ENCODE data around the gene SYN1. TPM values are rescaled to one million over a fixed set of nuclear protein-coding genes. Genes with fewer than 3 reads are reported as not detected.
A peak's percentile ranks its signal among the peaks of the same experiment; 100 is the strongest.

The SYN1 gene
- total and polyA plus RNA-seq, 2 experiments from 2014 or later, result 0.34 TPM; not detected in 1

DNA sequence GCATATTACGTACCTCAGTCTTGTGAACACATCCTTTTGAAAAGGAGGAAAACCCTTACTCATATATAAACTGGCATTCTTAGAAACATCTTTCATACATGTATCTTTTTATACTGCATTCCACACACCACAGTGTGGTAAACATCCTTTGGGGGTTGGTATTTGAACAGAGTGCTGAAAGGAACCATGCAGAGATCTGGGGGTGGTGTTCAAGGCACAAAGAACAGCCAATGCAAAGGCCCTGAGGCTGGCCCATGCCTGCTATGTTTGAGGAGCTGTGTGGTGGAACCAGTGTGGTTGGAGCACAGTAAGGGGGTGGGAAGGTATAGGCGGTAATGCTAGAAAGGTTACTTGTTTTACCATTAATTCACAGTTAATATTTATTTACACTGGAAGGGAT, 28.7 kb upstream of the SYN1 start:
- H4K20me1 ChIP-seq (ENCODE audit: insufficient read depth), result no peaks in the 10 kb centered on the region
- WGBS, 2 experiments (ENCODE audit: low coverage in 1 of 2, low lambda C conversion rate in 2 of 2, missing lambda C conversion rate in 2 of 2), result 84 to 100% methylated on average over 2 of the region's 2 CpGs
- peak overlapping the region; percentile 71 for H3K4me2 ChIP-seq (ENCODE audit: unreplicated experiment)
- H3K27ac ChIP-seq, result no peak overlapping the region
- H3K9me2 ChIP-seq (ENCODE audit: insufficient read depth), result no peaks in the 10 kb centered on the region
- H3K9ac ChIP-seq, result peak overlapping the region; percentile 94; the same call in 1 of the 2 replicates
- peaks cover 19% of the 10 kb centered on the region; the same call in 1 of the 2 replicates for H3F3A ChIP-seq (ENCODE audit: insufficient read depth)
- in situ Hi-C loops (cut with MboI), result no loop called here
- no peaks in the 10 kb centered on the region for H3K9me3 ChIP-seq (ENCODE audit: low read depth)
- TF ChIP-seq EZH2 (IDR thresholded peaks at IDR 0.05; ENCODE audit: insufficient read depth, poor library complexity, severe bottlenecking), result no peak
- no peak for TF ChIP-seq EZH2phosphoT487 (IDR thresholded peaks at IDR 0.05; ENCODE audit: insufficient read depth, low read depth)
- no peaks in the 10 kb centered on the region for H3K36me3 ChIP-seq (ENCODE audit: low read depth)
- H3K4me3 ChIP-seq, result peak overlapping the region; percentile 83
- H3K4me1 ChIP-seq (ENCODE audit: insufficient read depth), result peaks cover 9% of the 10 kb centered on the region
- H3K79me2 ChIP-seq (ENCODE audit: insufficient read depth), result peaks cover 58% of the 10 kb centered on the region
- no peaks in the 10 kb centered on the region for H3K27me3 ChIP-seq (replicated peaks; ENCODE audit: insufficient read depth)
- H2AFZ ChIP-seq, result no peak overlapping the region
- no peak for DNase-seq

DNA sequence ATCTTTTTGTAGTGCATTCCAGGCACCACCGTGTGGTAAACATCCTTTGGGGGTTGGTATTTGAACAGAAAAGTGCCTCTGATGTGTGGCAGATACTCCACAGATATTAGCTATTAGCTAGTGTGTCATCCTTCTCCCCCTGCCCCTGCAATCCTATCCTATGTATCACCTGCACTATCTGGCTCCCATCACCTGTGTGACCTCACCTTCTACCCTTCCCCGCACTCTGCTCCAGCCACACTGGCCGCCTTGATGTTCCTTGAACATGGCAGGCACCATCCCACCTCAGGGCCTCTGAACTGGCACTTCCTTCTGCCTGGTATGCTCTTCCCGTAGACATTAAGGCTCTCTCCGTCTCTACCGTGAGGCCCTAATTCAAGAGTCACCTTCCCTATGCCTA, 27.0 kb upstream of the SYN1 start:
- H3K27ac ChIP-seq, result no peak overlapping the region
- H3K79me2 ChIP-seq (ENCODE audit: insufficient read depth), result peaks cover 76% of the 10 kb centered on the region

GRCh38 chrX:47645530-47645929, 25.9 kb upstream of the SYN1 start:
- Histone ChIP-seq H3K9me2 (ENCODE audit: insufficient read depth) (no peaks in the 10 kb centered on the region), H3K4me2 (ENCODE audit: unreplicated experiment) (no peak overlapping the region), H2AFZ (no peak overlapping the region), H3K9ac (no peak overlapping the region), H3K36me3 (ENCODE audit: low read depth) (0 out of 2 replicates have a peak, but pooled peaks cover 4% of the 10 kb centered on the region), H3K4me1 (ENCODE audit: insufficient read depth) (peaks cover 9% of the 10 kb centered on the region), H3F3A (ENCODE audit: insufficient read depth) (peaks cover 5% of the 10 kb centered on the region; the same call in 1 of the 2 replicates), H3K27me3 (replicated peaks; ENCODE audit: insufficient read depth) (no peaks in the 10 kb centered on the region), H3K9me3 (ENCODE audit: low read depth) (no peaks in the 10 kb centered on the region), H3K27ac (no peak overlapping the region), H3K79me2 (ENCODE audit: insufficient read depth) (peaks cover 78% of the 10 kb centered on the region), H3K4me3 (no peak overlapping the region), H4K20me1 (ENCODE audit: insufficient read depth) (no peaks in the 10 kb centered on the region)
- WGBS, 2 experiments (ENCODE audit: low coverage in 1 of 2, low lambda C conversion rate in 2 of 2, missing lambda C conversion rate in 2 of 2), result 90 to 100% methylated on average over 6 to 9 of the region's 10 CpGs
- in situ Hi-C loops (cut with MboI), result no loop called here
- no peak for DNase-seq
- TF ChIP-seq EZH2 (IDR thresholded peaks at IDR 0.05; ENCODE audit: insufficient read depth, poor library complexity, severe bottlenecking) (no peak), EZH2phosphoT487 (IDR thresholded peaks at IDR 0.05; ENCODE audit: insufficient read depth, low read depth) (no peak)

More for the DNA sequence above, 27.0 kb upstream of the SYN1 start:
- H3K9me2 ChIP-seq (ENCODE audit: insufficient read depth), result no peaks in the 10 kb centered on the region
- H4K20me1 ChIP-seq (ENCODE audit: insufficient read depth), result no peaks in the 10 kb centered on the region
- no peak overlapping the region for H2AFZ ChIP-seq
- H3K36me3 ChIP-seq (ENCODE audit: low read depth), result no peaks in the 10 kb centered on the region
- H3K4me3 ChIP-seq, result no peak overlapping the region
- no peaks in the 10 kb centered on the region for H3K9me3 ChIP-seq (ENCODE audit: low read depth)
- 82 to 90% methylated on average over 5 to 6 of the region's 6 CpGs for WGBS, 2 experiments (ENCODE audit: low coverage in 1 of 2, low lambda C conversion rate in 2 of 2, missing lambda C conversion rate in 2 of 2)
- DNase-seq, result no peak
- H3K4me2 ChIP-seq (ENCODE audit: unreplicated experiment), result no peak overlapping the region
- peaks cover 9% of the 10 kb centered on the region for H3K4me1 ChIP-seq (ENCODE audit: insufficient read depth)
- no peak overlapping the region for H3K9ac ChIP-seq
- in situ Hi-C loops (cut with MboI), result no loop called here
- H3K27me3 ChIP-seq (replicated peaks; ENCODE audit: insufficient read depth), result no peaks in the 10 kb centered on the region
- H3F3A ChIP-seq (ENCODE audit: insufficient read depth), result peaks cover 11% of the 10 kb centered on the region; the same call in 1 of the 2 replicates
- TF ChIP-seq EZH2 (IDR thresholded peaks at IDR 0.05; ENCODE audit: insufficient read depth, poor library complexity, severe bottlenecking) (no peak), EZH2phosphoT487 (IDR thresholded peaks at IDR 0.05; ENCODE audit: insufficient read depth, low read depth) (no peak)

- DNase-seq, result peak; percentile 70
- H3K36me3 ChIP-seq (ENCODE audit: low read depth), result peaks cover 4% of the 10 kb centered on the region; the same call in 1 of the 2 replicates
- in situ Hi-C loops (cut with MboI), result no loop called here
Measured at GRCh38 chrX:47644557-47645091, 25.0 kb upstream of the SYN1 start.

More at GRCh38 chrX:47644557-47645091, 25.0 kb upstream of the SYN1 start:
- 51 to 100% methylated on average over 3 to 12 of the region's 12 CpGs for WGBS, 2 experiments (ENCODE audit: low coverage in 1 of 2, low lambda C conversion rate in 2 of 2, missing lambda C conversion rate in 2 of 2)
- no peak overlapping the region for H3K27ac ChIP-seq
- H3K9me2 ChIP-seq (ENCODE audit: insufficient read depth), result no peaks in the 10 kb centered on the region
- TF ChIP-seq EZH2phosphoT487 (IDR thresholded peaks at IDR 0.05; ENCODE audit: insufficient read depth, low read depth) (no peak), EZH2 (IDR thresholded peaks at IDR 0.05; ENCODE audit: insufficient read depth, poor library complexity, severe bottlenecking) (no peak)
- H3K4me3 ChIP-seq, result no peak overlapping the region
- H3K79me2 ChIP-seq (ENCODE audit: insufficient read depth), result peaks cover 77% of the 10 kb centered on the region
- peaks cover 5% of the 10 kb centered on the region; the same call in 1 of the 2 replicates for H3F3A ChIP-seq (ENCODE audit: insufficient read depth)
- H3K4me1 ChIP-seq (ENCODE audit: insufficient read depth), result peaks cover 9% of the 10 kb centered on the region
- no peak overlapping the region for H3K4me2 ChIP-seq (ENCODE audit: unreplicated experiment)
- no peak overlapping the region for H2AFZ ChIP-seq
- H3K9me3 ChIP-seq (ENCODE audit: low read depth), result no peaks in the 10 kb centered on the region
- H3K9ac ChIP-seq, result no peak overlapping the region
- H3K27me3 ChIP-seq (replicated peaks; ENCODE audit: insufficient read depth), result no peaks in the 10 kb centered on the region
- no peaks in the 10 kb centered on the region for H4K20me1 ChIP-seq (ENCODE audit: insufficient read depth)

All from GM23248 (cell line).